ENCODE data around the gene KIF1A.

Gene KIF1A

DNA sequence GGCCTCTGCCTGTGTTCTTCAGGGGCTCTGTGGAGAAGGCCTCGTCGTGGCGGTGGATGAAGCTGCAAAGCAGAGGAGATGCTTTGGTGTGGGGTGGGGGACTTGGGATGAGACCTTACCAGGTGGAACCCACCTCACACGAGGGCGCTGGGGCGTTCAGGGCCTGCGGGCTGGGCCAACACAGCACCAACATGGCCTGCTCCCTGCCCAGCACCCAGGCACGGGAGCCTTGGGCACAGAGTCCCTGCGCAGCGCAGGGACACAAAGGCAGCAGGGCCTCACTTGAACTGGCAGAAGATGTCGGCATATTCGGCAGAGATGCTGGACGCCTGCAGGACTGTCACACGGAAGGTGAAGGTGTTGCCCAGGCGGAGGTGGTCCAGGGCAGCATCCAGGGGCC, 74.6 kb downstream of the KIF1A start:
- DNase-seq (ENCODE audit: low read depth) = no peak
- no peak for TF ChIP-seq CTCF (conservative IDR thresholded peaks at IDR 0.05; ENCODE audit: control insufficient read depth, insufficient read depth, low read depth, low read length)
- H3K4me3 ChIP-seq (ENCODE audit: control insufficient read depth, low read depth, low read length) = no peak overlapping the region

DNA sequence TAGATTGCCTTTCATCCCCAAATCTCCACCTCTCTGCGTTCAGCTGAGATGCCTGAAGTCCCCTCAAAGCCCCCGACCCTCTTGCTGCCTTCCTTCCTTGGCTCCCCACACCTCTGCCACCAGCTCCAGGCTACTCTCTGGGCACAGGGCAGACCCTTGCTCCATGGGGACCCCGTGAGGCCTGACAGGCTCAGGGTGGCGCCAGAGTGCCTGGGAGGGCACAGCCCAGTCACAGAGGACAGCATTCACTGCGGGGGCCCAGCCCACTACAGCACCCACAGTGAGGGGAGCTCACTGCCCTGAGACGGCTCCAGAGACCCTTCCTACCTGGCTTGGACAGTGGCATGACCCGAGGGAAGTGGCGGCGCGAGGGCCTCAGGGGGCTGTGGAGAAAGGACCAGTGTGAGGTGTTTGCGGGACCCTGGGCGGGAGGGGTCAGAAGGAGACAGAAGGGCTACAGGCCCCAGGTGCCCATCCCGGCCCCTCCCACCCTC, 77.4 kb downstream of the KIF1A start:
- no peak overlapping the region for H3K4me3 ChIP-seq (ENCODE audit: control insufficient read depth, low read depth, low read length)
- no peak for TF ChIP-seq CTCF (conservative IDR thresholded peaks at IDR 0.05; ENCODE audit: control insufficient read depth, insufficient read depth, low read depth, low read length)
- no peak for DNase-seq (ENCODE audit: low read depth)

DNA sequence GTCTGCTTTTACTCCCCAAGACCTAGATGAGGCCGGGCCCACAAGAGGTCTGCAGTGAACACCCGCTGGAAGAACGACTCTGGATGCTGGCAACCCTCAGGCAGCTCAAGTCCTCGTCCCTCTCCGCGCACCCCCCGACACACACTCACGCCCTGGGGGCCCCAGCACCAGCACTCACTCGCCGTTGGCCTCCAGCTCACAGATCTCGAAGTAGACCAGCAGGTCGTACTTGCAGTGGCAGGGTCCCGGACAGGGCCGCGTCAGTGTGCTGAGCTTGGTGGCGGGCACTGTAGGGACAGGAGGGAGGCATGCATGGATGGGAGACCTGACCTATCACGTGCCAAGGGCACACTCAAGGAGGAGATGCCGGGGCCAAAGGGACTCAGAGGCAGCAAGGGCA, 78.9 kb downstream of the KIF1A start:
- TF ChIP-seq CTCF (conservative IDR thresholded peaks at IDR 0.05; ENCODE audit: control insufficient read depth, insufficient read depth, low read depth, low read length) = no peak
- DNase-seq (ENCODE audit: low read depth) = no peak
- H3K4me3 ChIP-seq (ENCODE audit: control insufficient read depth, low read depth, low read length) = no peak overlapping the region

DNA sequence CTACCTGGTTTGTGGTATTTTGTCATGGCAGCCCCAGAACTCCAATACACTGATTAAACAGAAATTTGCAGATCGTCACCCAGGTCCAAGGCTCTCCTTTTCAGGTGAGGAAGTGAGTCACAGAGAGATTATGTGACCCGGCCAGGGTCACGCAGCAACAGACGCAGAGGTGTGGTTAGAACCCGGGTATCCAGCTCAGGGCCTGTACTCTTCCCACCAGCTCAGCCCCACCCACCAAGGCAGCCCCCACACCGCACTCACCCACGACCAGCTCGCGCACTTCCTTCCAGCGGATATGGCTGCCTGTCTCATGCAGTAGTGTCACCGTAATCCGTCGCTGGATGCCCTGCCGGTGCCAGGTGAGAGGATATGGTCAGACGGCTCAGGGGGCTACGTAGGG, 80.2 kb downstream of the KIF1A start:
- no peak overlapping the region for H3K4me3 ChIP-seq (ENCODE audit: control insufficient read depth, low read depth, low read length)
- no peak for TF ChIP-seq CTCF (conservative IDR thresholded peaks at IDR 0.05; ENCODE audit: control insufficient read depth, insufficient read depth, low read depth, low read length)
- DNase-seq (ENCODE audit: low read depth) = no peak

DNA sequence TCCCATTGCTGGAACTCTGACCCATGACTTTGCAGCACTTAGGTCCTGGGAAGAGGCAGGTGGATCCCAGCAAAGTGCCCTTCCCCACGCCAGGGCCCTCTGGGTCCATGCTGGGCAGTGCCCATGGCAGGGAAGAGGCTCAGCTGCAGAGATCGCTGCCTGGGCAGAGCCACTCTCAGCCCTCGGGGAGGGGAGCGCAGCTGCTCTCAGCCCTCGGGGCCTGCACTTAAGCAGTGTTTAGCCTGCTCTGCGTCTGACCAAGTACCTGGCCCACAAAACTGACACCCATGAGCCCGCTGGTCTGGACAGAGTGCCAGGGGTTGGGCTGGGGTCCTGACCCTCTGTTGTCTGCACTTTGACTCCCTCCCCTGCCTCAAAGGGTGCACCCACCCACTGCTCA, 82.1 kb downstream of the KIF1A start:
- no peak overlapping the region for H3K4me3 ChIP-seq (ENCODE audit: control insufficient read depth, low read depth, low read length)
- no peak for DNase-seq (ENCODE audit: low read depth)
- no peak for TF ChIP-seq CTCF (conservative IDR thresholded peaks at IDR 0.05; ENCODE audit: control insufficient read depth, insufficient read depth, low read depth, low read length)

DNA sequence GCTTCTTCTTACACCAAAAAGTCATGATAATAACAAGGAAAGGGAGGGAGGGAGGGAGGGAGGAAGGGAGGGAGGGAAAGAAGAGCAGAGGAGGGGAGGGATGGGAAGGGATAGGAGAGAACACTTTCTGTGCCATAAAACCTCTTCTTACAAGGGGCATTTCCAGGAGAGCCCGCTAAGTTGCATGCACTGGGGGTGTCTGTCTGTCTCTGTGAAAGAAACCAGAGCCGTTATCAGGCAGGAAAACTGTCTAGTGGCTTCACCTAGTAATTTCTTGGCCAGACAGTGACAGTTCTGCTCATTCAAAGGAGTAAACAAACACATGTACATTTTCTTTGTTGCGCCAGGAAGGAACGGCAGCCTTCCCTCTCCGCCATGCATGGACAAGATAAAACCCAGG, 82.5 kb downstream of the KIF1A start:
- TF ChIP-seq CTCF (conservative IDR thresholded peaks at IDR 0.05; ENCODE audit: control insufficient read depth, insufficient read depth, low read depth, low read length) = no peak
- H3K4me3 ChIP-seq (ENCODE audit: control insufficient read depth, low read depth, low read length) = no peak overlapping the region
- DNase-seq (ENCODE audit: low read depth) = no peak
